Natural killer cell (primary cell): ENCODE data around the gene AKTIP. TPM values are rescaled to one million over a fixed set of nuclear protein-coding genes. Genes with fewer than 3 reads are reported as not detected.

ENCODE experiments used
- ATAC-seq, 3 donors: fragments of 150-1000 bp in 2 of 3; fragments of 200-7000 bp in 1 of 3; cut with Tn5 transposase; 1 replicate in 1 of 3; 2 replicates in 2 of 3; pipeline ENCODE4 v1.10.0; 2021; ENCODE audit warnings: mild to moderate bottlenecking in 2 of 3, moderate library complexity in 2 of 3
- DNase-seq, 2 donors: peaks; one replicate each; pipeline versions ENCODE4 v3.0.0 to v3.0.0-alpha.2; 2013 to 2021; ENCODE audit warnings: mixed read lengths in 1 of 2
- H3K27ac ChIP-seq: one replicate; pipeline ENCODE4 v1.5.1; 2013; ENCODE audit warnings: mild to moderate bottlenecking, low read length
- H3K27me3 ChIP-seq: one replicate; pipeline ENCODE4 v1.6.1; 2013; ENCODE audit warnings: low read length; ENCODE audit not compliant: control insufficient read depth, insufficient read depth
- H3K36me3 ChIP-seq: one replicate; pipeline ENCODE4 v1.6.1; 2013; ENCODE audit warnings: low read length; ENCODE audit not compliant: control insufficient read depth, insufficient read depth
- H3K4me1 ChIP-seq: one replicate; pipeline ENCODE4 v1.6.1; 2013; ENCODE audit warnings: low read length; ENCODE audit not compliant: control insufficient read depth, insufficient read depth
- H3K4me3 ChIP-seq: one replicate; pipeline ENCODE4 v1.5.1; 2013; ENCODE audit warnings: low read length
- H3K9me3 ChIP-seq: one replicate; pipeline ENCODE4 v1.6.1; 2013; ENCODE audit warnings: low read length; ENCODE audit not compliant: control insufficient read depth, insufficient read depth
- H3K27ac Mint-ChIP-seq, 2 donors: one replicate each; pipeline ENCODE4 v1.8.0; 2022; ENCODE audit warnings: mild to moderate bottlenecking in 2 of 2, mixed read lengths in 2 of 2, moderate library complexity in 1 of 2
- H3K27me3 Mint-ChIP-seq, 2 donors: one replicate each; pipeline ENCODE4 v1.8.0; 2022; ENCODE audit warnings: low read depth in 2 of 2, mixed read lengths in 2 of 2
- H3K36me3 Mint-ChIP-seq: one replicate; pipeline ENCODE4 v1.8.0; 2022; ENCODE audit warnings: mixed read lengths
- H3K4me1 Mint-ChIP-seq, 2 donors: one replicate each; pipeline ENCODE4 v1.8.0; 2022; ENCODE audit warnings: mixed read lengths in 2 of 2
- H3K4me3 Mint-ChIP-seq: one replicate; pipeline ENCODE4 v1.8.0; 2022; ENCODE audit warnings: mild to moderate bottlenecking, moderate library complexity, mixed read lengths
- H3K9me3 Mint-ChIP-seq, 2 donors: one replicate each; pipeline ENCODE4 v1.8.0; 2022; ENCODE audit warnings: mixed read lengths in 2 of 2
- CTCF ChIP-seq: fragments of 200-600 bp; IDR thresholded peaks from one replicate; pipeline ENCODE4 v1.8.0; 2022; ENCODE audit warnings: antibody characterized with exemption
- WGBS: methylation state at CpG from one replicate; pipeline ENCODE4 v1.1.7; 2013; ENCODE audit warnings: missing lambda C conversion rate; ENCODE audit not compliant: insufficient coverage; 5-methylcytosine and 5-hydroxymethylcytosine counted together
- intact Hi-C: fragments of 100-400 bp; cut with micrococcal nuclease; formaldehyde crosslinking; loops from one replicate; pipeline ENCODE4 v1.14.2; 2022
- total RNA-seq, 4 donors: library from RNA; stranded (reverse); fragments of 120-200 nt in 1 of 4; gene quantifications; one replicate each; pipeline versions ENCODE4 v1.2.3 to v1.2.4, GENCODE V29; 2013 to 2022

The AKTIP gene
- total RNA-seq, 3 donors from 2014 or later (not counting 1 experiment from before 2014, with no cell fraction given), result 22.0 to 33.2 (median 23.2) TPM

GRCh38 chr16:53529513-53529912 is 26.5 kb upstream of the AKTIP start:
- H3K4me1 Mint-ChIP-seq, result peaks cover 9 to 19% of the 10 kb centered on the region in 2 donors
- no peak overlapping the region for H3K4me3 Mint-ChIP-seq
- DNase-seq (no peak), ATAC-seq (no peak)
- H3K27me3 Mint-ChIP-seq, result no peaks in the 10 kb centered on the region
- H3K4me3 ChIP-seq, result no peak overlapping the region
- no peak overlapping the region for H3K27ac Mint-ChIP-seq
- intact Hi-C loops, result no loop called here
- no peak for TF ChIP-seq CTCF
- no peaks in the 10 kb centered on the region for H3K27me3 ChIP-seq
- no peaks in the 10 kb centered on the region for H3K36me3 ChIP-seq
- no peaks in the 10 kb centered on the region for H3K4me1 ChIP-seq
- H3K27ac ChIP-seq, result no peak overlapping the region
- no peaks in the 10 kb centered on the region for H3K9me3 ChIP-seq
- no peaks in the 10 kb centered on the region for H3K9me3 Mint-ChIP-seq
- WGBS, result 97% methylated on average over 8 of the region's 14 CpGs
- H3K36me3 Mint-ChIP-seq, result no peaks in the 10 kb centered on the region

- Histone ChIP-seq H3K27ac (no peak overlapping the region), H3K27me3 (no peaks in the 10 kb centered on the region), H3K9me3 (no peaks in the 10 kb centered on the region), H3K36me3 (no peaks in the 10 kb centered on the region), H3K4me3 (no peak overlapping the region), H3K4me1 (no peaks in the 10 kb centered on the region)
- H3K36me3 Mint-ChIP-seq, result no peaks in the 10 kb centered on the region
- ATAC-seq (no peak), DNase-seq (no peak)
- intact Hi-C loops, result no loop called here
- no peaks in the 10 kb centered on the region for H3K9me3 Mint-ChIP-seq
- WGBS, result 92% methylated on average over 6 of the region's 6 CpGs
- H3K4me3 Mint-ChIP-seq, result no peak overlapping the region
- H3K27me3 Mint-ChIP-seq, result peaks cover 3 to 4% of the 10 kb centered on the region in 2 donors
- H3K4me1 Mint-ChIP-seq, result peaks cover 2 to 15% of the 10 kb centered on the region in 2 donors
- no peak overlapping the region for H3K27ac Mint-ChIP-seq
- no peak for TF ChIP-seq CTCF
Observed at GRCh38 chr16:53528797-53529196, 25.8 kb upstream of the AKTIP start.

- intact Hi-C loops, result no loop called here
- Mint-ChIP-seq H3K27ac (peak overlapping the region in 1 of 2 donors; percentile 69), H3K36me3 (no peaks in the 10 kb centered on the region), H3K4me1 (peaks cover 12 to 34% of the 10 kb centered on the region in 2 donors), H3K27me3 (peaks cover 11 to 14% of the 10 kb centered on the region in 2 donors), H3K9me3 (no peaks in the 10 kb centered on the region), H3K4me3 (no peak overlapping the region)
- ATAC-seq (no peak), DNase-seq (no peak)
- Histone ChIP-seq H3K4me3 (no peak overlapping the region), H3K27me3 (no peaks in the 10 kb centered on the region), H3K9me3 (no peaks in the 10 kb centered on the region), H3K36me3 (no peaks in the 10 kb centered on the region), H3K4me1 (peaks cover 16% of the 10 kb centered on the region), H3K27ac (no peak overlapping the region)
- TF ChIP-seq CTCF, result no peak
- WGBS, result 95% methylated on average over 15 of the region's 15 CpGs
Observed at GRCh38 chr16:53523971-53524548, 21.1 kb upstream of the AKTIP start.
